Parathyroid adenoma (tissue), 2 donors: Measurements from ENCODE around the gene MVP.
"Not testable (repeated sequence)": the region's sequence is repeated elsewhere in the genome, so short reads cannot be mapped to it uniquely, and the experiment has no call there.

Source experiments
- H2AFZ ChIP-seq: fragments of 300-600 bp; sonication (generic); one replicate; pipeline ENCODE4 v1.7.0; 2017; ENCODE audit warnings: antibody characterized with exemption, mild to moderate bottlenecking
- H3K27ac ChIP-seq: fragments of 300-600 bp; sonication (generic); one replicate; pipeline ENCODE4 v1.7.0; 2017
- H3K27me3 ChIP-seq: fragments of 300-600 bp; sonication (generic); one replicate; pipeline ENCODE4 v1.7.0; 2017; ENCODE audit warnings: low read length; ENCODE audit not compliant: control insufficient read depth, insufficient read depth
- H3K36me3 ChIP-seq: fragments of 300-600 bp; sonication (generic); one replicate; pipeline ENCODE4 v1.7.0; 2017; ENCODE audit warnings: low read length; ENCODE audit not compliant: control insufficient read depth, insufficient read depth
- H3K4me1 ChIP-seq: fragments of 300-600 bp; sonication (generic); one replicate; pipeline ENCODE4 v1.7.0; 2017; ENCODE audit warnings: control low read depth
- H3K4me2 ChIP-seq: fragments of 300-600 bp; sonication (generic); one replicate; pipeline ENCODE4 v1.7.0; 2017; ENCODE audit warnings: low read length
- H3K4me3 ChIP-seq: fragments of 300-600 bp; sonication (generic); one replicate; pipeline ENCODE4 v1.7.0; 2017; ENCODE audit warnings: low read depth, low read length
- H3K79me2 ChIP-seq: fragments of 300-600 bp; sonication (generic); one replicate; pipeline ENCODE4 v1.7.0; 2017; ENCODE audit warnings: control low read depth
- H3K9ac ChIP-seq: fragments of 300-600 bp; sonication (generic); one replicate; pipeline ENCODE4 v1.7.0; 2017; ENCODE audit warnings: mild to moderate bottlenecking
- H3K9me3 ChIP-seq: fragments of 300-600 bp; sonication (generic); one replicate; pipeline ENCODE4 v1.7.0; 2017; ENCODE audit warnings: low read length; ENCODE audit not compliant: control insufficient read depth
- TF ChIP-seq, protein P1 (sequence below): fragments of 300-600 bp; sonication (generic); IDR thresholded peaks from one replicate; pipeline ENCODE4 v1.7.0; 2017; ENCODE audit warnings: antibody characterized with exemption, mild to moderate bottlenecking
- donor health status: primary hyperparathyroidism.

The MVP gene

DNA sequence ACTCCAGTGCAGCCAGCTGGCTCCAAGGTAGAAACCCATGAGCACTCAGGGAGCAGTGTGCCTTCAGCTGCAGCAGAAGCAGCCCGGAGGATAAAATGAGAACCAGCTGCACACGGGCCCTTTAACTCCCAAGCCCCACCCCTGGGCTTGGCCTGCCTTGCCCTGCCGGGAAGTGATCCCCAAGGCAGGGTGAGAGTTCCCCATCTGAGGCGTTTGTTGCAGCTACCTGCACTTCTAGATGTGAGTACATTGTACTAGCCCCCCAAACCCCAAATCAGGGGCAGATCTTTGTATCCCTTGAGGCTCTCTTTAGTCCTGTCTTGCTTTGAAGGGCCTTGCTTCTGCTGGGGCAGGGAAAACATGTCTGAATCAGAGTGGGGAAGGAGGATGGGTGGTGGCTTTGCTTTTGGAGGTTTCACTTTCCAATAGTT is at the start of gene MVP:
MVP (plus strand) TSS at position 192 of the 431 bp plus-strand sequence. CDS start 10,088 bp downstream, outside the sequence.
- H2AFZ ChIP-seq: peak within 1 kb of the TSS; percentile 72
- peak within 1 kb of the TSS; percentile 68 for H3K4me3 ChIP-seq
- peak within 1 kb of the TSS; percentile 43 for H3K9ac ChIP-seq
- no peaks in the 10 kb centered on the region for H3K9me3 ChIP-seq
- peaks cover 39% of the 10 kb centered on the region for H3K79me2 ChIP-seq
- peaks cover 14% of the 10 kb centered on the region for H3K4me1 ChIP-seq
- H3K4me2 ChIP-seq: peak within 1 kb of the TSS; percentile 76
- H3K27me3 ChIP-seq: no peaks in the 10 kb centered on the region
- H3K36me3 ChIP-seq: no peaks in the 10 kb centered on the region
- peak within 1 kb of the TSS; percentile 93 for H3K27ac ChIP-seq
- TF ChIP-seq, protein P1, sequence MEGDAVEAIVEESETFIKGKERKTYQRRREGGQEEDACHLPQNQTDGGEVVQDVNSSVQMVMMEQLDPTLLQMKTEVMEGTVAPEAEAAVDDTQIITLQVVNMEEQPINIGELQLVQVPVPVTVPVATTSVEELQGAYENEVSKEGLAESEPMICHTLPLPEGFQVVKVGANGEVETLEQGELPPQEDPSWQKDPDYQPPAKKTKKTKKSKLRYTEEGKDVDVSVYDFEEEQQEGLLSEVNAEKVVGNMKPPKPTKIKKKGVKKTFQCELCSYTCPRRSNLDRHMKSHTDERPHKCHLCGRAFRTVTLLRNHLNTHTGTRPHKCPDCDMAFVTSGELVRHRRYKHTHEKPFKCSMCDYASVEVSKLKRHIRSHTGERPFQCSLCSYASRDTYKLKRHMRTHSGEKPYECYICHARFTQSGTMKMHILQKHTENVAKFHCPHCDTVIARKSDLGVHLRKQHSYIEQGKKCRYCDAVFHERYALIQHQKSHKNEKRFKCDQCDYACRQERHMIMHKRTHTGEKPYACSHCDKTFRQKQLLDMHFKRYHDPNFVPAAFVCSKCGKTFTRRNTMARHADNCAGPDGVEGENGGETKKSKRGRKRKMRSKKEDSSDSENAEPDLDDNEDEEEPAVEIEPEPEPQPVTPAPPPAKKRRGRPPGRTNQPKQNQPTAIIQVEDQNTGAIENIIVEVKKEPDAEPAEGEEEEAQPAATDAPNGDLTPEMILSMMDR: no peak

DNA sequence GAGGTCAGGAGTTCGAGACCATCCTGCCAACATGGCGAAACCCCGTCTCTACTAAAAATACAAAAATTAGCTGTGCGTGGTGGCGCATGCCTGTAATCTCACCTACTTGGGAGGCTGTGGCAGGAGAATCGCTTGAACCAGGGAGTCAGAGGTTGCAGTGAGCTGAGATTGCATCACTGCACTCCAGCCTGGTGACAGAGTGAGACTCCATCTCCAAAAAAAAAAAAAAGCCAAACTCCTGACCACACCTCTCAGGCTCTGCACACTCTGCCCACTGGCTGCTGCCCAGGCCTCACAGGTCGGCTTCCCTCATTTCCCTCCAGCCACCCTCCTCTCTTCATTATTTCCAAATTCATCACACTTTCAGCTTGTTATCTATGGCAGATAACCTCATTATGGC is 47.9 kb upstream of the MVP start:
- not testable (repeated sequence) for H3K4me2 ChIP-seq, H3K36me3 ChIP-seq, H3K79me2 ChIP-seq, H2AFZ ChIP-seq, H3K9ac ChIP-seq, H3K4me3 ChIP-seq, H3K27ac ChIP-seq, H3K4me1 ChIP-seq, H3K27me3 ChIP-seq, H3K9me3 ChIP-seq

DNA sequence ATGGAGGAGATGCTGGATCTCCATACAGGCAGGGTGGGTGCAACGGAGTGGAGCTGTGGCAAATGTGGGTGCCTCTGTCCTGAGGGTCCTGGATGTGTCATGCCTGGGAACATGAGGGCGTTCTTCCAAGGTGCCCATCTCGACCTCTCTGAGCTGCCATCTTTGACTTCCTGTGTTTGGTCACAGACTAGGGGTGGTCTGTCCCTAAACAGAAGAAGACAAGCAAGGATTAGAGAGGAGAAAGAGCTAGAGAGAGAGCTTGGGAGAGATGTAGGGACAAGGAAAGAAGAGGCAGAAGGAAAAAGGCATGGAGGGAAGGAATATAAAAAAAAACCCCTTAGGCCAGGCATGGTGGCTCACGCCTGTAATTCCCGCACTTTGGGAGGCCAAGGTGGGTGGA is 45.5 kb upstream of the MVP start:
- TF ChIP-seq, protein P1: no peak
- H3K4me2 ChIP-seq: no peak overlapping the region

DNA sequence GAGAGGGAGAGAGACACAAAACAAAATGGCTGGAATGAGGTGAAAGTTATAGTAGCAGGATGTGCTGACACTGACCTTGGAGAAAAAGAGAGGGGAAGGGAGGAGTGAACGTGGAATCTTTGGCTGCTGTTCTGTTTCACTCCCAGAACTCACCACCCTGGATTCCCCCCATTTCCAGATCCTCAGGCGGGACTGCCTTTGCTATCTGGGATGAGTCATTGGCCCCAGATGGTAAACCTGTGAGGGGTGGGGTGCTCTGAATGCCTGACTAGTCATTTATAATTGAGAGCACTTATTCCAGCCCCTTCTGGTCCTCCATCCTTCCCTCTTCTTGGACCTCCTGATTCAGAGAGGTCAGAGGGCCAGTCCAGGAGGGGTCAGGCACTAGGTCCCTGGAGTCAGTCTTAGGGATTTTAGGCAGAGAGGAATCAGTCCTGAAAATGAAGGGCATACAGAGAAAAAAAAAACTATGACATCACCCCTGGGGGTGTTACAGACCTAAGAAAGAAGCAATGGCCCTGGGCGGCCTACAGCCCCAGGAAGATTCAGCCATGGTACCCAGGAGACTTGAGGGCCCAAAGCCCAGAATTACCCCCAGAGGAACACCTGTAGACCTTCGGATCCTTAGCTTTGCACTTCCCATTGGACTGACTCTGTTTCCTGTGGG is 44.4 kb upstream of the MVP start:
- Histone ChIP-seq H3K27me3 (no peaks in the 10 kb centered on the region), H3K9ac (no peak overlapping the region)
- TF ChIP-seq, protein P1: no peak

More for the DNA sequence above, 45.5 kb upstream of the MVP start:
- H3K4me3 ChIP-seq: no peak overlapping the region
- no peaks in the 10 kb centered on the region for H3K79me2 ChIP-seq
- no peak overlapping the region for H3K9ac ChIP-seq
- H3K36me3 ChIP-seq: no peaks in the 10 kb centered on the region
- no peak overlapping the region for H2AFZ ChIP-seq
- no peaks in the 10 kb centered on the region for H3K4me1 ChIP-seq
- no peak overlapping the region for H3K27ac ChIP-seq
- no peaks in the 10 kb centered on the region for H3K27me3 ChIP-seq
- H3K9me3 ChIP-seq: no peaks in the 10 kb centered on the region

DNA sequence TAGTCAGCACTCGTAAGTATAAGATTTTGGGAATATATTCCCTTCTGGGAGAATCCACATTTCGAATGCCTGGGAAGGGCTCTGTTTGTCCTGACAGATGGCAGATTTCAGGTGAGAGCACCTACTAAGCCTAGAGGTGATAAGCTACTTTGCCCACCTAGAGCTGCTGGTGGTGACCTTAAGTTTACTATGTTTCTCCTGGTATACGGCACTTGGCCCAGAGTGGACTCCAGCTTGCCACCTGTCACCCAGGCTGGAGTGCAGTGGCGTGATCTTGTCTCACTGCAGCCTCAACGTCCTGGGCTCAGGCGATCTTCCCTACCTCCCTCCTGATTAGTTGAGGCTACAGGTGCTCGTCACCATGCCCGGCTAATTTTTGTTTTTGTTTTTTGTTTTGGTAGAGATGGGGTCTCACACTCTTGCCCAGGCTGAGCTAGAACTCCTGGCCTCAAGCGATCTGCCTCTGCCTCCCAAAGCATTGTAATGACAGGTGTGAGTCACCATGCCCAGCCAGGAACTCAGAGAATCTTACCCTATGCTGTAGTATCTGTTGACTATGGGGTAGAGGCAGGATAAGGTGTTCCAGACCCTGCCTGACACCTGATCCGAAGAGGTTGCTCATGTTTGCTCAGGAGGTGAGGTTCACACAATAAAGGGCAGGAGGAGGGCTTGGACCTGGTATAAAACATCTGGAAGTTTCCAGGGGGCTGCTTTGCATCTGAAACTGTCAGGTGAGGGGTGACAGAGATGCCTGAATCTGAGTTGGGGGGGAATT is 42.5 kb upstream of the MVP start, which contains the start of gene ZG16:
ZG16 (plus strand) TSS at position 681 of the 775 bp plus-strand sequence. CDS start 1,011 bp downstream, outside the sequence.
- no peaks in the 10 kb centered on the region for H3K4me1 ChIP-seq
- no peaks in the 10 kb centered on the region for H3K27me3 ChIP-seq
- H3K9me3 ChIP-seq: no peaks in the 10 kb centered on the region
- no peaks in the 10 kb centered on the region for H3K79me2 ChIP-seq
- H3K9ac ChIP-seq: no peak within 1 kb of the TSS
- H3K4me2 ChIP-seq: no peak within 1 kb of the TSS
- H3K4me3 ChIP-seq: no peak within 1 kb of the TSS
- H2AFZ ChIP-seq: no peak within 1 kb of the TSS
- no peak within 1 kb of the TSS for H3K27ac ChIP-seq
- TF ChIP-seq, protein P1: no peak
- H3K36me3 ChIP-seq: no peaks in the 10 kb centered on the region

More for the DNA sequence above, 44.4 kb upstream of the MVP start:
- H3K36me3 ChIP-seq: no peaks in the 10 kb centered on the region
- H3K4me2 ChIP-seq: no peak overlapping the region
- no peak overlapping the region for H2AFZ ChIP-seq
- H3K4me1 ChIP-seq: no peaks in the 10 kb centered on the region
- no peaks in the 10 kb centered on the region for H3K79me2 ChIP-seq
- no peak overlapping the region for H3K4me3 ChIP-seq
- no peaks in the 10 kb centered on the region for H3K9me3 ChIP-seq
- no peak overlapping the region for H3K27ac ChIP-seq
